Psoas muscle (tissue), 8 donors: ENCODE results near the gene CFAP221. TPM values are rescaled to one million over a fixed set of nuclear protein-coding genes. Genes with fewer than 3 reads are reported as not detected.

ENCODE experiments used
- ATAC-seq, 4 donors: fragments of 200-7000 bp; cut with Tn5 transposase; one replicate each; pipeline ENCODE4 v1.9.1; 2020; ENCODE audit warnings: moderate library complexity in 3 of 4, mild to moderate bottlenecking in 2 of 4
- DNase-seq, 2 donors: peaks; one replicate each; pipeline ENCODE4 v3.0.0-alpha.2; 2020
- H3K27ac ChIP-seq: fragments of 200-600 bp; one replicate; pipeline ENCODE4 v1.8.0; 2022
- H3K27me3 ChIP-seq, 3 donors: fragments of 200-600 bp in 1 of 3; one replicate each; pipeline versions ENCODE4 v1.6.1 to v1.8.0; 2013 to 2022; ENCODE audit warnings: low read length in 2 of 3, mild to moderate bottlenecking in 2 of 3, moderate library complexity in 1 of 3; ENCODE audit not compliant: insufficient read depth in 3 of 3
- H3K36me3 ChIP-seq, 2 donors: fragments of 200-600 bp in 1 of 2; one replicate each; pipeline versions ENCODE4 v1.6.1 to v1.8.0; 2013 to 2022; ENCODE audit warnings: low read depth in 1 of 2, mild to moderate bottlenecking in 1 of 2, moderate library complexity in 1 of 2; ENCODE audit not compliant: insufficient read depth in 1 of 2
- H3K4me1 ChIP-seq: fragments of 200-600 bp; one replicate; pipeline ENCODE4 v1.8.0; 2022
- H3K4me3 ChIP-seq: fragments of 200-600 bp; one replicate; pipeline ENCODE4 v1.8.0; 2022; ENCODE audit warnings: mild to moderate bottlenecking
- H3K9me3 ChIP-seq: fragments of 200-600 bp; one replicate; pipeline ENCODE4 v1.8.0; 2022
- WGBS, 3 donors: extraction: QIAGEN DNeasy Blood & Tissue Kit; methylation state at CpG; one replicate each; pipeline versions ENCODE4 v1.1.6 to v1.1.7; 2013; 5-methylcytosine and 5-hydroxymethylcytosine counted together
- intact Hi-C, 2 donors: fragments of 100-400 bp; cut with DNase I; formaldehyde crosslinking; loops; one replicate each; pipeline versions ENCODE4 v1.11.0 to v1.14.2; 2022
- polyA plus RNA-seq, 3 donors: library from polyadenylated mRNA; stranded (reverse); fragments of 200-250 nt; gene quantifications; one replicate each; pipeline ENCODE4 v1.2.3, GENCODE V29; 2013
- total RNA-seq, 4 donors: library from RNA; stranded (reverse); fragmentation: NEBNext Ultra II Directional in 2 of 4; extraction: Animal tissue kit (Norgen Biotek cat#: 25700) in 2 of 4; gene quantifications; one replicate each; pipeline versions ENCODE4 v1.2.1 to v1.2.4, GENCODE V29; 2021 to 2023
- TF ChIP-seq, protein P1 (sequence below): fragments of 200-600 bp; IDR thresholded peaks from one replicate; pipeline ENCODE4 v1.8.0; 2022; ENCODE audit warnings: antibody characterized with exemption
- donor health status: healthy with polysubstance abuse.
- donor health status: DM: no; HTN: no; CAD: no; lungs with moderate emphysema.
- donor health status: Bipolar disorder and iron deficiency.
- donor health status: healthy.
- donor health status: DM: yes; HTN: yes; CAD: no.
- donor health status: DM: no; HTN: no; CAD: no.
- donor health status: DM: no; HTN: no; CAD: no.
- donor health status: DM: yes; HTN: yes; CAD: no.

The CFAP221 gene
- total and polyA plus RNA-seq, 7 donors = 0.36 to 0.88 TPM; not detected in 5

DNA sequence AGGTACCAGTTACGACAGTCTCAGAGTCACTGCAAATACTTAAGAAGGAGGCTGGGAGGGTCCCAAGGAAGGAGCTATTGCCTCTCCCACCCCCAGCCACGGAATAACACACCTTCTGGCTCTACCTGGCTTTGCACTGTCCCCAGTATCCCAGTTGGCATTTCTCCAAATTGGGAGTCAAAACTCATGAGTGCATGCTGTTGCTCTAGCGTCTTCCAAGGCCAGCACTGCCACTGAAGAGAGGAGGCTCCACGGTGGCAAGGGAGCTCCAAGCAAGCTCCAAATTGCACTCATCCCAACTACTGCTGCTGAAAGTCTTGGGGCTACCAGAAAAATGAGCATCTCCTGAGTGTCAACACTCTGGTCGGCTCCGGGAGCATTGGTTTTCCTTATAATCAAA, 21.6 kb upstream of the CFAP221 start:
- H3K36me3 ChIP-seq = no peaks in the 10 kb centered on the region
- no peak overlapping the region for H3K4me3 ChIP-seq
- TF ChIP-seq, protein P1, sequence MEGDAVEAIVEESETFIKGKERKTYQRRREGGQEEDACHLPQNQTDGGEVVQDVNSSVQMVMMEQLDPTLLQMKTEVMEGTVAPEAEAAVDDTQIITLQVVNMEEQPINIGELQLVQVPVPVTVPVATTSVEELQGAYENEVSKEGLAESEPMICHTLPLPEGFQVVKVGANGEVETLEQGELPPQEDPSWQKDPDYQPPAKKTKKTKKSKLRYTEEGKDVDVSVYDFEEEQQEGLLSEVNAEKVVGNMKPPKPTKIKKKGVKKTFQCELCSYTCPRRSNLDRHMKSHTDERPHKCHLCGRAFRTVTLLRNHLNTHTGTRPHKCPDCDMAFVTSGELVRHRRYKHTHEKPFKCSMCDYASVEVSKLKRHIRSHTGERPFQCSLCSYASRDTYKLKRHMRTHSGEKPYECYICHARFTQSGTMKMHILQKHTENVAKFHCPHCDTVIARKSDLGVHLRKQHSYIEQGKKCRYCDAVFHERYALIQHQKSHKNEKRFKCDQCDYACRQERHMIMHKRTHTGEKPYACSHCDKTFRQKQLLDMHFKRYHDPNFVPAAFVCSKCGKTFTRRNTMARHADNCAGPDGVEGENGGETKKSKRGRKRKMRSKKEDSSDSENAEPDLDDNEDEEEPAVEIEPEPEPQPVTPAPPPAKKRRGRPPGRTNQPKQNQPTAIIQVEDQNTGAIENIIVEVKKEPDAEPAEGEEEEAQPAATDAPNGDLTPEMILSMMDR = no peak
- ATAC-seq = no peak
- DNase-seq = no peak
- 57 to 62% (median 60%) methylated on average over 6 of the region's 6 CpGs for WGBS, 3 donors
- no peaks in the 10 kb centered on the region for H3K4me1 ChIP-seq
- intact Hi-C loops = no loop called here
- H3K27me3 ChIP-seq = peaks cover 0 to 31% (median 3%) of the 10 kb centered on the region in 3 donors
- H3K27ac ChIP-seq = no peak overlapping the region
- no peaks in the 10 kb centered on the region for H3K9me3 ChIP-seq

DNA sequence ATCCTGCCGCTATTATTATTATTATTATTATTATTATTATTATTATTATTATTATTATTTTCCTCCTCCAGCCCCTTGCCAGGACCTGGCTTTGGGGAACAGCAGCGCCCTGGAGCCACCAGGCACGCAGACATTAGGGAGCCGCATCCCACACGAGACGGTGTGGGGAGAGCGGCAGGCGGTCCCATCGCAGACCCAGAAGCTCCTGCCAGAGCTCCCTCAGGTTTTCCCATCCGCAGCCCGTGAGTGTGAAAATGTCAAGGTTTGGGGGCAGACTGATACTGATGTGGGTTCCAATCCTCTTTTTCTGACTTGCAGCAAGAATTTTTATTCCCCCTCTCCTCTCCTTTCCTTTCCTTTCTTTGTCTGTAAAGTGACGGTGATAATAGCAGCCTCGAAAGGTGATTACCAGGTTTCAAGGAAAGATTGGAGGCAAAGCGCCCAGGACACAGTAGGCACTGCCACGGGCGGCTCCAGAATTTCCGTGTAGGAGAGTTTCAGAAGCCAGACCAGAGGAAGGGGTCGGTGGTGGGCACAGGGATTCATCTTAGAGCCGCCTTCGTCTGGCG, 20.8 kb upstream of the CFAP221 start:
- intact Hi-C loops = no loop called here

DNA sequence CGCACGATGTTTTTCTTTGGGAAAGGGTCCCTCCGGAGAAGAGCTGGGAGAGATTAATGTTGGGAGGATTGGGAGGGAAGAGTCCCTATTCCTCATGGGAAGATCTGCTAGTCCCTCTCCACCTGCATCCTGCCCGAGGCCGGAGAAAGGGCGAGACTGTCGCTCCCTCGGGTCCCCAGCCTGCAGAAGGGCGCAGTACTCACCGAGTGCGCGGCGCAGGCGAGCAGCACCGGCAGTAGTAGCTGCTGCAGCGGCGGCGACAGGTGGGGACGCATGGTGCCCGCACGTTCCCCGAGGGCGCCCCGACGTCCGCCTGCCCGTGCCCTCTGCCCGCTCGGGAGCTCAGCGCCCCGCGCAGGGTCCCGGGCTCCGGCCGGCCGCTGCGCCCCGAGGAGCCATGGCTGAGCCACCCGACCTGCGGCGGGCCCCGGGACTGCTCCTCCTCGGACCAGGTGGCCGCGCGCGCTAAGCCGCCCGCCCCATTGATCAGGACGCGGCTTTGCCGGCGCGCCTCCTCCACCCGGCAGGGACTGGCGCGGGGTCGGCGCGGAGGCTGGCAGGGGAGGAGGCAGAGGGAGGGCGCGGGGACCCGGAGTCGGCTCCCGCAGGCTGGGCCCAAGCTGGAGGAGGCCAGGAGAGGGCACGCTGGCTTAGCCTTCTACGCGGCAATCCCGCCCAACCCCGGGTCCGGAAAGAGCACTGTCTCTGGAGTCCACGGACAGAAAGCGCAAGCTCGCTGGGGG, 20.1 kb upstream of the CFAP221 start, which contains the start of gene SCTR:
TSS of gene SCTR (minus strand) at position 532 of the 743 bp plus-strand sequence. CDS start at position 275, 257 bp downstream.
- Histone ChIP-seq H3K27ac (no peak within 1 kb of the TSS), H3K36me3 (no peaks in the 10 kb centered on the region), H3K9me3 (no peaks in the 10 kb centered on the region), H3K27me3 (peaks cover 0 to 31% (median 3%) of the 10 kb centered on the region in 3 donors), H3K4me3 (peak within 1 kb of the TSS; percentile 48), H3K4me1 (no peaks in the 10 kb centered on the region)
- DNase-seq (no peak), ATAC-seq (peak; percentile 51 to 72 (median 66))
- intact Hi-C loops = no loop called here
- TF ChIP-seq, protein P1 = no peak
- 6 to 7% (median 6%) methylated on average over 55 to 74 of the region's 74 CpGs for WGBS, 3 donors

More for the DNA sequence above, 20.8 kb upstream of the CFAP221 start:
- Histone ChIP-seq H3K9me3 (no peaks in the 10 kb centered on the region), H3K4me1 (no peaks in the 10 kb centered on the region), H3K27me3 (peaks cover 0 to 31% (median 3%) of the 10 kb centered on the region in 3 donors), H3K36me3 (no peaks in the 10 kb centered on the region), H3K4me3 (peak overlapping the region; percentile 48), H3K27ac (no peak overlapping the region)
- DNase-seq (no peak), ATAC-seq (no peak)
- WGBS, 3 donors = 5 to 6% (median 6%) methylated on average over 21 of the region's 21 CpGs
- TF ChIP-seq, protein P1 = no peak

DNA sequence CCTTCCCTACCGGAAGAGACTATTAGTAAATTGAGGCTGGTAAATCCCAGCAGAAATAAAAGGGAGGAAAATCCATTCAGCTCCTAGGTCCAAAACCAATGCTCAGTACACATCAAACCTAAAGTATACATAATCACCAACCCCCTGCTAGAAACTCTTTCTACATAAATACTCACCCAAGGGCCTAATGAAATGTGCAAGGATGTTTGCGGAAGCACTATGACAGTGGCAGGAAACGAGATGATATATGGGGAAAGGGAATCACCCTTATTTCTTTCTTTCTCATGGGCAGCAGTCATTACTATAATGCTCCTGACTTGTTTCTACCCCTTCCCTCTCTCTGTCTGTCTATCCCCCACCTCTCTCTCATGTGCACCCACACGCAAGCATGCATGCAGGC, 18.6 kb upstream of the CFAP221 start:
- no peaks in the 10 kb centered on the region for H3K36me3 ChIP-seq
- H3K27ac ChIP-seq = no peak overlapping the region
- H3K27me3 ChIP-seq = peaks cover 0 to 31% (median 3%) of the 10 kb centered on the region in 3 donors
- no peak for DNase-seq
- H3K4me3 ChIP-seq = no peak overlapping the region
- WGBS, 3 donors = 75 to 85% (median 80%) methylated on average over 4 of the region's 4 CpGs
- TF ChIP-seq, protein P1 = no peak
- H3K4me1 ChIP-seq = no peaks in the 10 kb centered on the region
- H3K9me3 ChIP-seq = no peaks in the 10 kb centered on the region
- intact Hi-C loops = no loop called here
- ATAC-seq = no peak
